ENCODE results near the gene IMMP2L.

Gene IMMP2L

GRCh38 chr7:111537134-111537533 lies 25.2 kb downstream of the IMMP2L start:
- H3F3A ChIP-seq (ENCODE audit: low read depth) = no peaks in the 10 kb centered on the region
- H3K9me2 ChIP-seq (replicated peaks; ENCODE audit: low read depth, low read length) = no peaks in the 10 kb centered on the region
- no peaks in the 10 kb centered on the region for H3K27me3 ChIP-seq (ENCODE audit: insufficient read depth, low read length, poor library complexity, severe bottlenecking)
- H3K79me2 ChIP-seq (ENCODE audit: insufficient read depth, low read length) = no peaks in the 10 kb centered on the region
- H4K20me1 ChIP-seq (ENCODE audit: insufficient read depth, low read length, poor library complexity, severe bottlenecking) = no peaks in the 10 kb centered on the region
- no peak overlapping the region for H3K4me2 ChIP-seq (ENCODE audit: low read depth, low read length, poor library complexity, severe bottlenecking)
- no peaks in the 10 kb centered on the region for H3K36me3 ChIP-seq (ENCODE audit: insufficient read depth, low read length)
- H3K9me3 ChIP-seq (ENCODE audit: insufficient read depth, low read depth, low read length) = no peaks in the 10 kb centered on the region
- H3K4me1 ChIP-seq (ENCODE audit: insufficient read depth, low read length, poor library complexity, severe bottlenecking) = no peaks in the 10 kb centered on the region
- H2AFZ ChIP-seq (ENCODE audit: low read length) = no peak overlapping the region
- no peak for TF ChIP-seq CTCF (conservative IDR thresholded peaks at IDR 0.05; ENCODE audit: low read length)
- no peak for TF ChIP-seq EZH2phosphoT487 (IDR thresholded peaks at IDR 0.05; ENCODE audit: borderline replicate concordance)
- no peak overlapping the region for H3K9ac ChIP-seq (ENCODE audit: low read depth, low read length, poor library complexity, severe bottlenecking)
- H3K4me3 ChIP-seq (ENCODE audit: low read length, poor library complexity, severe bottlenecking) = no peak overlapping the region

GRCh38 chr7:111535142-111535870 lies 27.0 kb downstream of the IMMP2L start:
- Histone ChIP-seq H4K20me1 (ENCODE audit: insufficient read depth, low read length, poor library complexity, severe bottlenecking) (no peaks in the 10 kb centered on the region), H3K27me3 (ENCODE audit: insufficient read depth, low read length, poor library complexity, severe bottlenecking) (no peaks in the 10 kb centered on the region), H3K79me2 (ENCODE audit: insufficient read depth, low read length) (no peaks in the 10 kb centered on the region), H2AFZ (ENCODE audit: low read length) (no peak overlapping the region), H3K4me1 (ENCODE audit: insufficient read depth, low read length, poor library complexity, severe bottlenecking) (no peaks in the 10 kb centered on the region), H3K9me3 (ENCODE audit: insufficient read depth, low read depth, low read length) (no peaks in the 10 kb centered on the region), H3K4me3 (ENCODE audit: low read length, poor library complexity, severe bottlenecking) (no peak overlapping the region), H3K4me2 (ENCODE audit: low read depth, low read length, poor library complexity, severe bottlenecking) (no peak overlapping the region), H3K9ac (ENCODE audit: low read depth, low read length, poor library complexity, severe bottlenecking) (no peak overlapping the region), H3K9me2 (replicated peaks; ENCODE audit: low read depth, low read length) (no peaks in the 10 kb centered on the region), H3K36me3 (ENCODE audit: insufficient read depth, low read length) (no peaks in the 10 kb centered on the region), H3F3A (ENCODE audit: low read depth) (no peaks in the 10 kb centered on the region)
- TF ChIP-seq EZH2phosphoT487 (IDR thresholded peaks at IDR 0.05; ENCODE audit: borderline replicate concordance) = no peak
- no peak for TF ChIP-seq CTCF (conservative IDR thresholded peaks at IDR 0.05; ENCODE audit: low read length)

- Histone ChIP-seq H3K4me2 (ENCODE audit: low read depth, low read length, poor library complexity, severe bottlenecking) (no peak overlapping the region), H3F3A (ENCODE audit: low read depth) (no peaks in the 10 kb centered on the region), H3K36me3 (ENCODE audit: insufficient read depth, low read length) (no peaks in the 10 kb centered on the region), H3K4me1 (ENCODE audit: insufficient read depth, low read length, poor library complexity, severe bottlenecking) (peaks cover 20% of the 10 kb centered on the region), H2AFZ (ENCODE audit: low read length) (no peak overlapping the region), H3K9ac (ENCODE audit: low read depth, low read length, poor library complexity, severe bottlenecking) (no peak overlapping the region), H3K4me3 (ENCODE audit: low read length, poor library complexity, severe bottlenecking) (no peak overlapping the region), H3K79me2 (ENCODE audit: insufficient read depth, low read length) (no peaks in the 10 kb centered on the region), H4K20me1 (ENCODE audit: insufficient read depth, low read length, poor library complexity, severe bottlenecking) (no peaks in the 10 kb centered on the region), H3K9me2 (replicated peaks; ENCODE audit: low read depth, low read length) (no peaks in the 10 kb centered on the region), H3K27me3 (ENCODE audit: insufficient read depth, low read length, poor library complexity, severe bottlenecking) (no peaks in the 10 kb centered on the region), H3K9me3 (ENCODE audit: insufficient read depth, low read depth, low read length) (no peaks in the 10 kb centered on the region)
- no peak for TF ChIP-seq CTCF (conservative IDR thresholded peaks at IDR 0.05; ENCODE audit: low read length)
- TF ChIP-seq EZH2phosphoT487 (IDR thresholded peaks at IDR 0.05; ENCODE audit: borderline replicate concordance) = no peak
These were observed 29.7 kb downstream of the IMMP2L start for GRCh38 chr7:111532625-111533024.

Measured in Loucy (cell line).